Stimulated activated CD8-positive, alpha-beta memory T cell treated with anti-CD3 and anti-CD28 coated beads, Interleukin-12 subunit alpha, Interleukin-12 subunit beta, amount 100 ng/mL, for 1 hour (primary cell): ENCODE measurements around the gene PPP1R13L.

ENCODE experiments used
- DNase-seq: peaks from one replicate; pipeline ENCODE4 v3.0.0-alpha.2; 2020; ENCODE audit warnings: low read depth

Gene PPP1R13L, protein sequence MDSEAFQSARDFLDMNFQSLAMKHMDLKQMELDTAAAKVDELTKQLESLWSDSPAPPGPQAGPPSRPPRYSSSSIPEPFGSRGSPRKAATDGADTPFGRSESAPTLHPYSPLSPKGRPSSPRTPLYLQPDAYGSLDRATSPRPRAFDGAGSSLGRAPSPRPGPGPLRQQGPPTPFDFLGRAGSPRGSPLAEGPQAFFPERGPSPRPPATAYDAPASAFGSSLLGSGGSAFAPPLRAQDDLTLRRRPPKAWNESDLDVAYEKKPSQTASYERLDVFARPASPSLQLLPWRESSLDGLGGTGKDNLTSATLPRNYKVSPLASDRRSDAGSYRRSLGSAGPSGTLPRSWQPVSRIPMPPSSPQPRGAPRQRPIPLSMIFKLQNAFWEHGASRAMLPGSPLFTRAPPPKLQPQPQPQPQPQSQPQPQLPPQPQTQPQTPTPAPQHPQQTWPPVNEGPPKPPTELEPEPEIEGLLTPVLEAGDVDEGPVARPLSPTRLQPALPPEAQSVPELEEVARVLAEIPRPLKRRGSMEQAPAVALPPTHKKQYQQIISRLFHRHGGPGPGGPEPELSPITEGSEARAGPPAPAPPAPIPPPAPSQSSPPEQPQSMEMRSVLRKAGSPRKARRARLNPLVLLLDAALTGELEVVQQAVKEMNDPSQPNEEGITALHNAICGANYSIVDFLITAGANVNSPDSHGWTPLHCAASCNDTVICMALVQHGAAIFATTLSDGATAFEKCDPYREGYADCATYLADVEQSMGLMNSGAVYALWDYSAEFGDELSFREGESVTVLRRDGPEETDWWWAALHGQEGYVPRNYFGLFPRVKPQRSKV

GRCh38 chr19:45404557-45405434 is at the start of gene PPP1R13L:
Gene PPP1R13L, minus strand, starts transcription at chr19:45405069. Its CDS starts 6,751 bp downstream, at chr19:45398318.
- no peak for DNase-seq

GRCh38 chr19:45451850-45452387 is 47.0 kb upstream of the PPP1R13L start:
- no peak for DNase-seq

GRCh38 chr19:45451131-45451849 is 46.4 kb upstream of the PPP1R13L start:
- no peak for DNase-seq

DNA sequence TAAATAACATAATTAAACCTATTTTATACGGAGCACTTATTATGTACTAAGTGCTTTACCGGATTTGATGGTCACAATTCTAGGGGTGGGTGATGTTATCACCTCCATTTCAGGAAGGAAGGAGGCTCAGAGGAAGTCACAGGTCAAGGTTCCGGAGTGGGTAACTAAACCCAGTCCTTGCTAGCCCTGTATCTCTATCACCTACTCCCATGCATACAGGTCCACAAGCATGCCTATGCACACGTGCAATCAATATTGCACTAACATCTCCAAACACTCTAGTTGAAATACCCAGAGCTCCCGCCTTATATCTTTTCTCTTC is 45.1 kb upstream of the PPP1R13L start:
- no peak for DNase-seq

- DNase-seq, result no peak
These were observed 44.0 kb upstream of the PPP1R13L start for GRCh38 chr19:45448887-45449299.

DNA sequence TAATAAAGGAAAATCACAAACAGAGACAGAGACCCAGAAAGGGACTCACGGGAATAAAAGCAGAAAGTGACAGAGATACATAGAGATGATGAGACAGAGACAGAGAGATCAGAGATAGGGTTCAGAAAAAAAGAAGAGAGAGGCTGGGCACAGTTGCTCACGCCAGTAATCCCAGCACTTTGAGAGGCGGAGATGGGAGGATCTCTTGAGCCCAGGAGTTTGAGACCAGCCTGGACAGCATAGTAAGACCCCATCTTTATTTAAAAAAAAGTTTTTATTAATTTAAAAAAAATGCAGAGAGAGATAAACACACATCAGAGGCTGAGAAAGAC is 43.5 kb upstream of the PPP1R13L start:
- no peak for DNase-seq

DNA sequence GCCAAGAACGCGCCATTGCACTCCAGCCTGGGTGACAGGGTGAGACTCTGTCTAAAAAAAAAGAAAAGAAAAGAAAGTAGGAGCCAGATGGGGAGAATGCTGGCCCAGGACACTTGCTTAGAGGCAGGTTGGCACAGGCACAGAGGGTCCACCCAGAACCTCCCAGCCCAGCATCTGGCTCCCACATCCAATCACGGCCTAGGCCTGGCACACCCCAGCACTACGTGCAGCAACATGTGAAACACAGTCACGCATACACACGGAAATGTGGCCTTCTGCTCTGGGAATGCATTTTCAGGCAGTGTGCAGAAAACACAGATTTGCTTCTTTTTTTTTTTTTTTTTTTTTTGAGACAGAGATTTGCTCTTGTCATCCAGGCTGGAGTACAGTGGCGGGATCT is 42.1 kb upstream of the PPP1R13L start:
- DNase-seq, result no peak

GRCh38 chr19:45446295-45446694 is 41.4 kb upstream of the PPP1R13L start:
- DNase-seq, result no peak

- no peak for DNase-seq
These were observed 40.3 kb upstream of the PPP1R13L start for GRCh38 chr19:45445139-45445538.

- peak; percentile 59 for DNase-seq
These were observed 39.6 kb upstream of the PPP1R13L start for GRCh38 chr19:45444318-45445041.

- DNase-seq, result no peak
These were observed 38.8 kb upstream of the PPP1R13L start for GRCh38 chr19:45443462-45444317.

GRCh38 chr19:45442778-45443461 is 38.1 kb upstream of the PPP1R13L start:
- DNase-seq, result no peak

- no peak for DNase-seq
These were observed 37.5 kb upstream of the PPP1R13L start for GRCh38 chr19:45442408-45442777.

GRCh38 chr19:45440873-45441654 is 36.2 kb upstream of the PPP1R13L start:
- DNase-seq, result no peak

DNA sequence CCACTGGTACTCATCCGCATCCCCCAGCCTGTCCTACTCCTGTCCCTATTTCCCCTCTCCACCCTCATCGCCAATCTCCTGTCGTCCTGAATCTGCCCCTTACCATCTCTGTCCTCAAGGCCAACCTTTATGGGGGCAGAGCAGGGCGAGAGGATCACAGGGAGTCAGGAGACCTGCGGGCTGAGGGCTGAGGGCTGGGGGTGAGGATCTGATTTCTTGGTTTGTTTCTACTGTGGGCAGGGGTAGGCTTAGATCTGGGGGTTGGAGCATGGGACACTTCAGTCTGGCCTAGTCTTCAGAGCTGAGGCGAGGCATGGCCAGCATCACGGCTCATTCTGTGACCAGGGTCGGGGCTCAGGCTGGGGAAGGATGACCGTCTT is 35.4 kb upstream of the PPP1R13L start:
- no peak for DNase-seq

- peak; percentile 79 for DNase-seq
These were observed 34.8 kb upstream of the PPP1R13L start for GRCh38 chr19:45439569-45440258.

DNA sequence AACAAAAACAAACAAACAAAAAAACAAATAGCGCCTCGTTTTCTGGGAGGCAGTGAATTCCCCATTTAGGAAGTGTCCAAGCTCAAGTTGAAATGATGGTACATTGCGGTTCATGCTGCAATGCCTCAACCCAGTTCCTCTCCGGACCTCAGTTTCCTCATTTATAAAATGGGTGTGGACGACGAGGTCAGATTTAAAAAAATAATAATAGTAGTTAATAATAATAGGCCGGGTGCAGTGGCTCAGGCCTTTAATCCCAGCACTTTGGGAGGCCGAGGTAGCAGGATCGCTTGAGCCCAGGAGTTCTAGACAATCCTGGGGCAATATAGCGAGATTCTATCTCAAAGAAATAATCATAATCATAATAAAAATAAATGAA is 34.3 kb upstream of the PPP1R13L start:
- DNase-seq, result no peak

DNA sequence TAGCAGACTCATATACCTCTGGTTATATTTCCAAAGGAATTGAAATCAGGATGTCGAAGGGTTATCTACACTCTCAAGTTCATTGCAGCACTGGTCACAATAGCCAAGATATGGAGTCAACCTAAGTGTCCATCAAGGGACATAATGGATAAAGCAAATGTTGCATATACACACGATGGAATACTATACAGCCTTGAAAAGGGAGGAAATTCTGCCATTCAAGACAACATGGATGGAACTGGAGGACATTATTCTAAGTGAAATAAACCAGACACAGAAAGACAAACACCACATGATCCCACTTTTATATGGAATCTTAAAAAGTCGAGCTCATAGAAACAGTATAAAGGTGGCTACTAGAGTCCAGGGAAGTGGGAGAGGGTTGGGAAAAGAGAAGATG is 32.5 kb upstream of the PPP1R13L start:
- no peak for DNase-seq
